ENCODE data around the gene KRTAP13-3.

- TF ChIP-seq CTCF (conservative IDR thresholded peaks at IDR 0.05 in 1 of 2, IDR thresholded peaks at IDR 0.05 in 1 of 2; ENCODE audit: extremely low read depth in 1 of 2, insufficient read depth in 1 of 2, low read depth in 1 of 2, low read length in 2 of 2) (no peak), EZH2 (IDR thresholded peaks at IDR 0.05; ENCODE audit: borderline replicate concordance, low read length) (no peak)
Measured at GRCh38 chr21:30468900-30469714, 43.4 kb upstream of the KRTAP13-3 start.

All from mammary epithelial cell (primary cell).